KG1 (cell line): ENCODE results near the gene TXN2.
"Not testable (repeated sequence)": the region's sequence is repeated elsewhere in the genome, so short reads cannot be mapped to it uniquely, and the experiment has no call there.

Experiments
- DNase-seq: peaks from one replicate; lab custom pipeline; 2025; lab: John Stamatoyannopoulos, UW

TXN2 gene

GRCh38 chr22:36431977-36432376, 49.5 kb downstream of the TXN2 start:
- DNase-seq: no peak

GRCh38 chr22:36430863-36431262, 50.6 kb downstream of the TXN2 start:
- DNase-seq: no peak

- DNase-seq: not testable (repeated sequence)
These were observed 53.5 kb downstream of the TXN2 start for GRCh38 chr22:36427952-36428351.

- DNase-seq: no peak
These were observed 55.4 kb downstream of the TXN2 start for GRCh38 chr22:36425977-36426523.

GRCh38 chr22:36424901-36425579, 56.4 kb downstream of the TXN2 start:
- no peak for DNase-seq

- DNase-seq: not testable (repeated sequence)
These were observed 57.0 kb downstream of the TXN2 start for GRCh38 chr22:36424466-36424865.

- no peak for DNase-seq
These were observed 57.7 kb downstream of the TXN2 start for GRCh38 chr22:36423461-36424404.

GRCh38 chr22:36422287-36423014, 59.0 kb downstream of the TXN2 start:
- no peak for DNase-seq

- DNase-seq: no peak
These were observed 61.2 kb downstream of the TXN2 start for GRCh38 chr22:36419912-36420882.

- DNase-seq: no peak
These were observed 62.1 kb downstream of the TXN2 start for GRCh38 chr22:36419177-36419911.

GRCh38 chr22:36417281-36417686, 64.2 kb downstream of the TXN2 start:
- DNase-seq: no peak
